A673 (cell line): ENCODE results near the gene SCRN1. TPM values are rescaled to one million over a fixed set of nuclear protein-coding genes. Genes with fewer than 3 reads are reported as not detected.
"Not testable (repeated sequence)": the region's sequence is repeated elsewhere in the genome, so short reads cannot be mapped to it uniquely, and the experiment has no call there.

Experiments
- BruUV-seq: library from RNA; stranded (reverse); fragments of 400-500 nt; replicated peaks from 2 replicates; lab custom pipeline; 2021; lab: Mats Ljungman, UMichigan
- CTCF ChIA-PET: fragments of 300-600 bp; sonication (Branson Sonifier 250); formaldehyde crosslinking; loops from one replicate; lab custom pipeline; 2022; ENCODE audit warnings: antibody characterized with exemption; lab: Charles Lee
- POLR2A ChIA-PET: fragments of 300-600 bp; sonication (Branson Sonifier 250); formaldehyde crosslinking; loops from one replicate; lab custom pipeline; 2022; ENCODE audit warnings: antibody characterized with exemption; ENCODE audit not compliant: low non-redundant PET; lab: Charles Lee
- DNase-seq: peaks from one replicate; pipeline ENCODE4 v3.0.0-alpha.2; 2015; ENCODE audit warnings: low spot score
- H3K27ac ChIP-seq: fragments of 200-600 bp; sonication (generic); 2 replicates; pipeline ENCODE4 v1.5.1; 2016; ENCODE audit warnings: mixed run types, low read depth, mild to moderate bottlenecking, mixed read lengths, antibody characterized with exemption, low read length; ENCODE audit not compliant: poor library complexity, severe bottlenecking
- H3K27me3 ChIP-seq: fragments of 200-600 bp; sonication (generic); replicated peaks from 2 replicates; pipeline ENCODE4 v1.6.1; 2017; ENCODE audit warnings: mixed run types, low read depth, mild to moderate bottlenecking, mixed read lengths, antibody characterized with exemption, low read length; ENCODE audit not compliant: insufficient read depth, poor library complexity
- H3K36me3 ChIP-seq: fragments of 200-600 bp; sonication (generic); 2 replicates; pipeline ENCODE4 v1.6.1; 2016; ENCODE audit warnings: mixed run types, mild to moderate bottlenecking, mixed read lengths, antibody characterized with exemption, low read length; ENCODE audit not compliant: insufficient read depth, poor library complexity, severe bottlenecking
- H3K4me1 ChIP-seq: fragments of 200-600 bp; sonication (generic); 2 replicates; pipeline ENCODE4 v1.6.1; 2017; ENCODE audit warnings: mixed run types, mild to moderate bottlenecking, mixed read lengths, antibody characterized with exemption, low read length; ENCODE audit not compliant: insufficient read depth, poor library complexity, severe bottlenecking
- H3K4me3 ChIP-seq: fragments of 200-600 bp; sonication (generic); 2 replicates; pipeline ENCODE4 v1.5.1; 2016; ENCODE audit warnings: low read depth, mixed run types, mild to moderate bottlenecking, mixed read lengths, low read length; ENCODE audit not compliant: poor library complexity, severe bottlenecking
- H3K9me3 ChIP-seq: fragments of 200-600 bp; sonication (generic); 2 replicates; pipeline ENCODE4 v1.6.1; 2016; ENCODE audit warnings: mixed run types, low read depth, mild to moderate bottlenecking, mixed read lengths, antibody characterized with exemption, low read length; ENCODE audit not compliant: poor library complexity, severe bottlenecking
- EZH2 ChIP-seq: fragments of 200-600 bp; sonication (generic); IDR thresholded peaks from 2 replicates; pipeline ENCODE4 v1.6.1; 2017; ENCODE audit warnings: borderline replicate concordance, low read depth, mild to moderate bottlenecking, mixed read lengths, antibody characterized with exemption, low read length; ENCODE audit not compliant: poor library complexity, severe bottlenecking
- intact Hi-C: fragments of 100-400 bp; cut with micrococcal nuclease; formaldehyde crosslinking; loops from one replicate; pipeline ENCODE4 v1.10.0; 2022; ENCODE audit not compliant: unreplicated experiment
- total RNA-seq: library from RNA; stranded (reverse); gene quantifications from 2 replicates; pipeline ENCODE4 v1.2.3, GENCODE V29; 2021
- TF ChIP-seq, protein P1 (sequence below): fragments of 300-800, 200-600 bp; sonication (generic); conservative IDR thresholded peaks from 2 replicates; pipeline ENCODE4 v1.5.1; 2017; ENCODE audit warnings: low read depth, mild to moderate bottlenecking, antibody characterized with exemption, low read length, moderate library complexity, mixed read lengths

The SCRN1 gene
- total RNA-seq, 1 experiment from 2014 or later = 83.9 TPM

DNA sequence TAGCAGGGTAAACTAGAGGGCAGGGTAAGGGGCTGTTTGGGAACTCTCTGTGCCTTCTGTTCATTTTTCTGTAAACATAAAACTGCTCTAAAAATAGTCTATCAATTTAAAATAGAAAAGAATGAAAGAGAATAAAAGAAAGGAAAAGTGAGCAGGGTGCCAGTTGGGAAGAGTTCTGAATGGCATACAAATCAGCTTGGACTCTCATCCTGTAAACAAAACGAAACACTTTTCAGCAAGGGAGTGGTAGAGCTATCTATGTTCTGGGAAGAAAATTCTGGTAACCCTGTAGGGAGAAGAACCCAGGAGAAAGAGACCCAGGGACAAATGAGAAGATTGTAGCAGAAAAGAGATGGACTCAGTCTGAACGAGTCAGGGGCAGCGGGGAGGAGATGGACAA is 24.6 kb downstream of the SCRN1 start:
- H3K4me3 ChIP-seq = no peak overlapping the region
- ChIA-PET POLR2A (no interaction called here), CTCF (no interaction called here)
- TF ChIP-seq EZH2 = no peak
- TF ChIP-seq, protein P1, sequence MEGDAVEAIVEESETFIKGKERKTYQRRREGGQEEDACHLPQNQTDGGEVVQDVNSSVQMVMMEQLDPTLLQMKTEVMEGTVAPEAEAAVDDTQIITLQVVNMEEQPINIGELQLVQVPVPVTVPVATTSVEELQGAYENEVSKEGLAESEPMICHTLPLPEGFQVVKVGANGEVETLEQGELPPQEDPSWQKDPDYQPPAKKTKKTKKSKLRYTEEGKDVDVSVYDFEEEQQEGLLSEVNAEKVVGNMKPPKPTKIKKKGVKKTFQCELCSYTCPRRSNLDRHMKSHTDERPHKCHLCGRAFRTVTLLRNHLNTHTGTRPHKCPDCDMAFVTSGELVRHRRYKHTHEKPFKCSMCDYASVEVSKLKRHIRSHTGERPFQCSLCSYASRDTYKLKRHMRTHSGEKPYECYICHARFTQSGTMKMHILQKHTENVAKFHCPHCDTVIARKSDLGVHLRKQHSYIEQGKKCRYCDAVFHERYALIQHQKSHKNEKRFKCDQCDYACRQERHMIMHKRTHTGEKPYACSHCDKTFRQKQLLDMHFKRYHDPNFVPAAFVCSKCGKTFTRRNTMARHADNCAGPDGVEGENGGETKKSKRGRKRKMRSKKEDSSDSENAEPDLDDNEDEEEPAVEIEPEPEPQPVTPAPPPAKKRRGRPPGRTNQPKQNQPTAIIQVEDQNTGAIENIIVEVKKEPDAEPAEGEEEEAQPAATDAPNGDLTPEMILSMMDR = no peak
- no peaks in the 10 kb centered on the region for H3K27me3 ChIP-seq
- no peaks in the 10 kb centered on the region for H3K4me1 ChIP-seq
- DNase-seq = no peak
- BruUV-seq = no TSS peak
- intact Hi-C loops = no loop called here
- peaks cover 13% of the 10 kb centered on the region for H3K36me3 ChIP-seq
- no peak overlapping the region for H3K27ac ChIP-seq
- H3K9me3 ChIP-seq = no peaks in the 10 kb centered on the region

GRCh38 chr7:29962035-29962434 is 27.6 kb downstream of the SCRN1 start:
- Histone ChIP-seq H3K27me3 (no peaks in the 10 kb centered on the region), H3K36me3 (no peaks in the 10 kb centered on the region), H3K4me1 (no peaks in the 10 kb centered on the region), H3K4me3 (no peak overlapping the region), H3K27ac (no peak overlapping the region), H3K9me3 (no peaks in the 10 kb centered on the region)
- no TSS peak for BruUV-seq
- intact Hi-C loops = no loop called here
- TF ChIP-seq, protein P1 = no peak
- no peak for TF ChIP-seq EZH2
- no peak for DNase-seq
- CTCF ChIA-PET = no interaction called here
- POLR2A ChIA-PET = no interaction called here

GRCh38 chr7:29961611-29962010 is 28.0 kb downstream of the SCRN1 start:
- POLR2A ChIA-PET, CTCF ChIA-PET: not testable (repeated sequence)

GRCh38 chr7:29958667-29959358 is 30.8 kb downstream of the SCRN1 start:
- TF ChIP-seq, protein P1 = no peak
- no peak for TF ChIP-seq EZH2
- Histone ChIP-seq H3K9me3 (no peaks in the 10 kb centered on the region), H3K4me3 (no peak overlapping the region), H3K27ac (no peak overlapping the region), H3K27me3 (no peaks in the 10 kb centered on the region), H3K36me3 (peaks cover 6% of the 10 kb centered on the region), H3K4me1 (no peaks in the 10 kb centered on the region)
- intact Hi-C loops = no loop called here
- BruUV-seq = no TSS peak
- no peak for DNase-seq
- ChIA-PET POLR2A (no interaction called here), CTCF (no interaction called here)

More at GRCh38 chr7:29961611-29962010, 28.0 kb downstream of the SCRN1 start:
- H3K36me3 ChIP-seq, H3K27me3 ChIP-seq, H3K27ac ChIP-seq, DNase-seq, BruUV-seq, H3K4me1 ChIP-seq, H3K9me3 ChIP-seq, intact Hi-C loops, H3K4me3 ChIP-seq: not testable (repeated sequence)
